GM21390 (cell line): Measurements from ENCODE around the gene AVPR1A.

Source experiments
- ATAC-seq: cut with Tn5 transposase; IDR thresholded peaks from one replicate; pipeline ENCODE4 v1.9.1; 2021; ENCODE audit not compliant: unreplicated experiment

AVPR1A gene

GRCh38 chr12:63095369-63095980 is 55.5 kb downstream of the AVPR1A start:
- no peak for ATAC-seq

- ATAC-seq, result no peak
These were observed 57.3 kb downstream of the AVPR1A start for GRCh38 chr12:63093711-63094110.

DNA sequence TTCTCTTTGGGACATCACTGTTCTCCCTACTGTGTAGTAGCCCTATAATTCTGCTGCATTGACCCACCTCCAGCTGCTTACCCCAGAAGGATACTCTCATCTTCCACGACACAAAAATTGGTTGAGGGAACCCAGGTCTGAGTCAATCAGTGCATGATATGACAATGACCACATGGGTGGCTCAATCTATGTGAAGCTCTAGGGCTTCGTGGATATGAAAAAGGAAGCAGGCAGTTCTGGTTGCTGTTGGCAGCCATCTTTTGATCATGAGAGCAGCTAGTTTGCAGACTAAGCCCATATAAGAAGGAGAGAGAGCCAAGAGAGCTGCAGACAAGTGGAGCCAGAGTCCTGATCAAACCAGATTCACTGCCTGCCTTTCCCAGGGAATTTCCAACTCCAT is 57.9 kb downstream of the AVPR1A start:
- no peak for ATAC-seq
